B cell (primary cell): Measurements from ENCODE around the gene HIF3A. TPM values are rescaled to one million over a fixed set of nuclear protein-coding genes. Genes with fewer than 3 reads are reported as not detected.
A peak's percentile ranks its signal among the peaks of the same experiment; 100 is the strongest.

Experiments
- ATAC-seq: fragments of 200-7000 bp; cut with Tn5 transposase; one replicate; pipeline ENCODE4 v1.10.0; 2021; ENCODE audit warnings: low read depth, mild to moderate bottlenecking, moderate number of reproducible peaks, moderate library complexity
- CTCF ChIA-PET: fragments of 350-600 bp; sonication (Branson Sonifier 250); formaldehyde crosslinking; loops from one replicate; lab custom pipeline; 2021; ENCODE audit warnings: antibody characterized with exemption, inconsistent platforms; lab: Charles Lee
- POLR2A ChIA-PET: fragments of 350-600 bp; sonication (Branson Sonifier 250); formaldehyde crosslinking; loops from one replicate; lab custom pipeline; 2021; ENCODE audit warnings: antibody characterized with exemption; lab: Charles Lee
- DNase-seq: peaks from one replicate; pipeline ENCODE4 v3.0.0; 2013
- H2AFZ ChIP-seq: 2 replicates; pipeline ENCODE4 v1.6.1; 2012; ENCODE audit warnings: mild to moderate bottlenecking, low read depth, low read length; ENCODE audit not compliant: insufficient read depth, poor library complexity, severe bottlenecking
- H3K27ac ChIP-seq, 2 donors: 1 replicate in 1 of 2; 2 replicates in 1 of 2; pipeline ENCODE4 v1.5.1; 2012 to 2013; ENCODE audit warnings: low read length in 2 of 2, mild to moderate bottlenecking in 2 of 2, moderate library complexity in 1 of 2
- H3K27me3 ChIP-seq, 4 experiments: fragments of 200-600 bp in 1 of 4; sonication (generic) in 1 of 4; replicated peaks in 1 of 4; 1 replicate in 2 of 4; 2 replicates in 2 of 4; pipeline versions ENCODE4 v1.6.1 to v1.7.0; 2013 to 2016; ENCODE audit warnings: low read length in 3 of 4, mild to moderate bottlenecking in 2 of 4, mixed read lengths in 1 of 4, moderate library complexity in 1 of 4; ENCODE audit not compliant: insufficient read depth in 4 of 4, control insufficient read depth in 3 of 4; ENCODE audit errors: control extremely low read depth in 1 of 4
- H3K36me3 ChIP-seq, 2 experiments: replicated peaks in 1 of 2; 1 replicate in 1 of 2; 2 replicates in 1 of 2; pipeline versions ENCODE4 v1.6.1 to v1.7.1; 2013; ENCODE audit warnings: low read length in 1 of 2; ENCODE audit not compliant: insufficient read depth in 2 of 2, control insufficient read depth in 1 of 2; ENCODE audit errors: control extremely low read depth in 1 of 2, extremely low read depth in 1 of 2
- H3K4me1 ChIP-seq, 2 donors: fragments of 200-600 bp in 1 of 2; sonication (generic) in 1 of 2; 1 replicate in 1 of 2; 2 replicates in 1 of 2; pipeline versions ENCODE4 v1.5.1 to v1.6.1; 2013 to 2017; ENCODE audit warnings: low read length in 2 of 2; ENCODE audit not compliant: control insufficient read depth in 2 of 2, insufficient read depth in 2 of 2
- H3K4me2 ChIP-seq: replicated peaks from 2 replicates; pipeline ENCODE3; 2012; ENCODE audit warnings: mild to moderate bottlenecking, low read depth, low read length; ENCODE audit not compliant: poor library complexity, severe bottlenecking
- H3K4me3 ChIP-seq, 5 experiments: fragments of 200-600 bp in 1 of 5; sonication (generic) in 1 of 5; 1 replicate in 3 of 5; 2 replicates in 2 of 5; pipeline versions ENCODE4 v1.5.1 to v1.7.0; 2011 to 2016; ENCODE audit warnings: low read length in 4 of 5, mild to moderate bottlenecking in 4 of 5, low read depth in 2 of 5, control low read depth in 1 of 5, moderate library complexity in 1 of 5; ENCODE audit not compliant: insufficient read depth in 1 of 5; ENCODE audit errors: control extremely low read depth in 1 of 5, extremely low read depth in 1 of 5
- H3K79me2 ChIP-seq: fragments of 200-600 bp; sonication (generic); one replicate; pipeline ENCODE4 v1.6.0; 2016; ENCODE audit warnings: low read length; ENCODE audit not compliant: control insufficient read depth, insufficient read depth
- H3K9ac ChIP-seq: fragments of 200-600 bp; sonication (generic); 2 replicates; pipeline ENCODE4 v1.6.1; 2017; ENCODE audit warnings: mild to moderate bottlenecking, low read length, moderate library complexity
- H3K9me3 ChIP-seq, 3 donors: one replicate each; pipeline versions ENCODE4 v1.6.1 to v1.7.1; 2013; ENCODE audit warnings: low read length in 2 of 3; ENCODE audit not compliant: control insufficient read depth in 2 of 3, insufficient read depth in 1 of 3; ENCODE audit errors: control extremely low read depth in 1 of 3
- H4K20me1 ChIP-seq: 2 replicates; pipeline ENCODE4 v1.6.0; 2012; ENCODE audit warnings: mild to moderate bottlenecking, low read length; ENCODE audit not compliant: insufficient read depth, control insufficient read depth, poor library complexity, severe bottlenecking
- H3K27ac Mint-ChIP-seq: one replicate; pipeline ENCODE4 v1.8.0; 2021; ENCODE audit warnings: mixed read lengths
- H3K27me3 Mint-ChIP-seq: one replicate; pipeline ENCODE4 v1.8.0; 2021; ENCODE audit warnings: mixed read lengths
- H3K4me1 Mint-ChIP-seq: one replicate; pipeline ENCODE4 v1.8.0; 2021; ENCODE audit warnings: mixed read lengths
- H3K4me3 Mint-ChIP-seq: one replicate; pipeline ENCODE4 v1.8.0; 2021; ENCODE audit warnings: mixed read lengths
- H3K9me3 Mint-ChIP-seq: one replicate; pipeline ENCODE4 v1.8.0; 2022; ENCODE audit warnings: mixed read lengths; ENCODE audit not compliant: insufficient read depth
- EZH2 ChIP-seq: IDR thresholded peaks from 2 replicates; pipeline ENCODE4 v1.6.1; 2012; ENCODE audit warnings: borderline replicate concordance, low read depth, mild to moderate bottlenecking, moderate library complexity, low read length; ENCODE audit not compliant: insufficient read depth, poor library complexity, severe bottlenecking
- WGBS: methylation state at CpG from one replicate; pipeline ENCODE4 v1.1.5; 2013; ENCODE audit warnings: missing lambda C conversion rate; ENCODE audit not compliant: insufficient coverage; 5-methylcytosine and 5-hydroxymethylcytosine counted together
- intact Hi-C: fragments of 100-400 bp; cut with micrococcal nuclease; formaldehyde crosslinking; loops from one replicate; pipeline ENCODE4 v1.10.0; 2022
- polyA plus RNA-seq: library from polyadenylated mRNA; depleted of rRNA; stranded (reverse); fragments of >200 nt; gene quantifications from 2 replicates; pipeline ENCODE4 v1.2.3, GENCODE V29; 2012
- total RNA-seq, 2 donors: library from RNA; stranded (reverse); fragments of 120-200 nt in 1 of 2; gene quantifications; 1 replicate in 1 of 2; 2 replicates in 1 of 2; pipeline versions ENCODE4 v1.2.3 to v1.2.4, GENCODE V29; 2013 to 2022
- TF ChIP-seq, protein P1 (sequence below): fragments of 200-600 bp; IDR thresholded peaks from one replicate; pipeline ENCODE4 v1.8.0; 2022; ENCODE audit warnings: antibody characterized with exemption, mild to moderate bottlenecking

HIF3A gene
- total and polyA plus RNA-seq, 2 donors (not counting 1 experiment from before 2014, with no cell fraction given), result not detected

DNA sequence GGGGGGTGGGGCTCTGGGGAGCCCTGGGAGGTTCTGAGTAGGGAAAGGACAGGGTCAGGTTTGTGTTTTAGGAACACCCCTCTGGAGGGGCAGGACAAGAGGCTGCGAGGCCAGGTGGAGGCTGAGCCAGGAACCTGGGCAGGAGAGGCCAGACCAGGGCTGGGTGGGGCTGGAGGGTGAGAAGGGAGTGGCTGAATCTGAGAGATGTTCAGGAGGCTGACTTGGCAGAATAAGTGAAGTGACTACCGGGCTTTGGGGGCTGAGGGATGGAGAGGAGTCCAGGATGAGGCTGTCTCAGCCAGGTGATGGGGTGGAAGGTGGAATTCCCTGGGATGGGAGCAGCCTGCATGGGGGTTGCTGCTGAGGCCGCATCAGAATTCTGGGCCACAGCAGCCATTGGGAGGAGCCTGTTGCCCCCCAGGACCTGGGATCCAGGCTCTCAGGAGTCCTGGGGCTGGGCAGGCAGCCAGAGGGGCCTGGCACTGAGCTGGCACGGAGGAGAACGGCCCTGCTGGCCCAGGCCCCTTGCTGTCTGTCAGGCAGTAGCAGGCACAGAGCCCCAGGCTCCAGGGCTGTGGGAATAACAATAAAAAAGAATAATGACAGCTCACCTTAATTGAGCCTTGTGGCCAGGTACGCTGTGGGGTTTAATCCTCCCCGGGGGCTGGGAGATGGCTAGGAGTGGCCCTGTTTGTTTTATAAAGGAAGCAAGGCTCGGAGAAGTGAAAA lies 53.4 kb downstream of the HIF3A start:
- ATAC-seq (no peak), DNase-seq (peak; percentile 28)
- H3K4me3 Mint-ChIP-seq, result peak overlapping the region; percentile 79
- peaks cover 15% of the 10 kb centered on the region for H4K20me1 ChIP-seq
- peak overlapping the region in 3 of 5 experiments; percentile 1 to 23 (median 18) for H3K4me3 ChIP-seq
- no peaks in the 10 kb centered on the region for H3K9me3 Mint-ChIP-seq
- peaks cover 65% of the 10 kb centered on the region for H3K4me1 Mint-ChIP-seq
- intact Hi-C loops, result no loop called here
- H3K4me1 ChIP-seq, result peaks cover 50 to 67% of the 10 kb centered on the region in 2 donors
- H3K27me3 ChIP-seq, result no peaks in the 10 kb centered on the region
- CTCF ChIA-PET, result no interaction called here
- H3K9me3 ChIP-seq, result peaks cover 0 to 3% (median 0%) of the 10 kb centered on the region in 3 donors
- peak overlapping the region; percentile 90 for H3K27ac Mint-ChIP-seq
- POLR2A ChIA-PET, result interaction anchor here (0.6 kb wide), 1 partner anchor 105 kb away, joined by 4 read pairs; no protein-coding TSS in a partner anchor
- H3K27ac ChIP-seq, result peak overlapping the region; percentile 66 to 87
- WGBS, result 48% methylated on average over 7 of the region's 8 CpGs
- peaks cover 81% of the 10 kb centered on the region for H3K79me2 ChIP-seq
- TF ChIP-seq, protein P1, sequence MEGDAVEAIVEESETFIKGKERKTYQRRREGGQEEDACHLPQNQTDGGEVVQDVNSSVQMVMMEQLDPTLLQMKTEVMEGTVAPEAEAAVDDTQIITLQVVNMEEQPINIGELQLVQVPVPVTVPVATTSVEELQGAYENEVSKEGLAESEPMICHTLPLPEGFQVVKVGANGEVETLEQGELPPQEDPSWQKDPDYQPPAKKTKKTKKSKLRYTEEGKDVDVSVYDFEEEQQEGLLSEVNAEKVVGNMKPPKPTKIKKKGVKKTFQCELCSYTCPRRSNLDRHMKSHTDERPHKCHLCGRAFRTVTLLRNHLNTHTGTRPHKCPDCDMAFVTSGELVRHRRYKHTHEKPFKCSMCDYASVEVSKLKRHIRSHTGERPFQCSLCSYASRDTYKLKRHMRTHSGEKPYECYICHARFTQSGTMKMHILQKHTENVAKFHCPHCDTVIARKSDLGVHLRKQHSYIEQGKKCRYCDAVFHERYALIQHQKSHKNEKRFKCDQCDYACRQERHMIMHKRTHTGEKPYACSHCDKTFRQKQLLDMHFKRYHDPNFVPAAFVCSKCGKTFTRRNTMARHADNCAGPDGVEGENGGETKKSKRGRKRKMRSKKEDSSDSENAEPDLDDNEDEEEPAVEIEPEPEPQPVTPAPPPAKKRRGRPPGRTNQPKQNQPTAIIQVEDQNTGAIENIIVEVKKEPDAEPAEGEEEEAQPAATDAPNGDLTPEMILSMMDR, result no peak
- no peak for TF ChIP-seq EZH2
- peak overlapping the region; percentile 73 for H2AFZ ChIP-seq
- H3K27me3 Mint-ChIP-seq, result no peaks in the 10 kb centered on the region
- peak overlapping the region; percentile 66 for H3K4me2 ChIP-seq
- H3K36me3 ChIP-seq, result peaks cover 0 to 20% of the 10 kb centered on the region in 2 experiments
- H3K9ac ChIP-seq, result peak overlapping the region; percentile 24

GRCh38 chr19:46350758-46351159 lies 53.9 kb downstream of the HIF3A start:
- POLR2A ChIA-PET, result interaction anchor here (0.6 kb wide), 1 partner anchor 105 kb away, joined by 4 read pairs; no protein-coding TSS in a partner anchor

More at GRCh38 chr19:46350758-46351159, 53.9 kb downstream of the HIF3A start:
- DNase-seq, result peak; percentile 64
- Histone ChIP-seq H3K36me3 (peaks cover 0 to 25% of the 10 kb centered on the region in 2 experiments), H3K79me2 (peaks cover 85% of the 10 kb centered on the region), H3K27ac (peak overlapping the region; percentile 66 to 87), H3K4me1 (peaks cover 50 to 67% of the 10 kb centered on the region in 2 donors), H3K9me3 (peaks cover 0 to 3% (median 0%) of the 10 kb centered on the region in 3 donors), H4K20me1 (peaks cover 15% of the 10 kb centered on the region), H3K4me3 (peak overlapping the region in 2 of 5 experiments; percentile 1 to 23), H3K9ac (peak overlapping the region; percentile 24), H3K4me2 (peak overlapping the region; percentile 66), H3K27me3 (no peaks in the 10 kb centered on the region), H2AFZ (peak overlapping the region; percentile 73)
- Mint-ChIP-seq H3K27me3 (no peaks in the 10 kb centered on the region), H3K4me1 (peaks cover 66% of the 10 kb centered on the region), H3K4me3 (peak overlapping the region; percentile 79), H3K9me3 (no peaks in the 10 kb centered on the region), H3K27ac (peak overlapping the region; percentile 90)
- no peak for ATAC-seq
- CTCF ChIA-PET, result no interaction called here
- WGBS, result 8% methylated on average over 5 of the region's 8 CpGs
- TF ChIP-seq, protein P1, result no peak
- TF ChIP-seq EZH2, result no peak
- intact Hi-C loops, result no loop called here
